22Rv1 (cell line): Measurements from ENCODE around the gene LBHD1.

Experiments used
- CTCF ChIP-seq: fragments of 450-650 bp; IDR thresholded peaks from 2 replicates; pipeline ENCODE4 v1.5.1; 2017; ENCODE audit warnings: mild to moderate bottlenecking
- ZFX ChIP-seq: fragments of 450-650 bp; IDR thresholded peaks from 2 replicates; pipeline ENCODE4 v1.6.1; 2017; ENCODE audit warnings: antibody characterized with exemption, borderline replicate concordance

- no peak for TF ChIP-seq CTCF
- no peak for TF ChIP-seq ZFX
These were observed 2.5 kb downstream of the LBHD1 start for GRCh38 chr11:62669420-62670161.
